Activated CD4-positive, alpha-beta T cell treated with anti-CD3 and anti-CD28 coated beads, Interleukin-2, amount 50 U/mL, for 4 hours (primary cell): ENCODE results near the gene C2CD2.

Source experiments
- DNase-seq, 2 experiments: peaks; one replicate each; pipeline ENCODE4 v3.0.0-alpha.2; 2020

The C2CD2 gene

DNA sequence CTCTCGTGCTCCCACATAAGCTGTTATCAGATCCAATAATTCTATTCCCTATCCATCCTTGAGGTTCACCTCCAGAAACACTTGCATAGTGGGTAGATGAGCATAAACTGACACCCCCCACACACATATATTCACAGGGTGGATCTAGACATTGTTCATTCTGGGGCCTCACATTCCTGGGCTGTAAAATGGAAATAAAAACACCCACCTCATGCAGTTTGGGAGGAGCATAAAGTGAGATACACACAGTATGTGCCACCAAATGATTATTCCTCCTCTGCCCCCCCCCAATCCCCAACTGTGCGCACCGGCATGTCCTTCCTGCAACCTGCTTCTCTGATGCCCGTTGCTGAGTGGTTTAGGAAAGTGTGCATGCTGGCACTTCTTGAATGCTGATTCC is 92.6 kb downstream of the C2CD2 start:
- DNase-seq: no peak

DNA sequence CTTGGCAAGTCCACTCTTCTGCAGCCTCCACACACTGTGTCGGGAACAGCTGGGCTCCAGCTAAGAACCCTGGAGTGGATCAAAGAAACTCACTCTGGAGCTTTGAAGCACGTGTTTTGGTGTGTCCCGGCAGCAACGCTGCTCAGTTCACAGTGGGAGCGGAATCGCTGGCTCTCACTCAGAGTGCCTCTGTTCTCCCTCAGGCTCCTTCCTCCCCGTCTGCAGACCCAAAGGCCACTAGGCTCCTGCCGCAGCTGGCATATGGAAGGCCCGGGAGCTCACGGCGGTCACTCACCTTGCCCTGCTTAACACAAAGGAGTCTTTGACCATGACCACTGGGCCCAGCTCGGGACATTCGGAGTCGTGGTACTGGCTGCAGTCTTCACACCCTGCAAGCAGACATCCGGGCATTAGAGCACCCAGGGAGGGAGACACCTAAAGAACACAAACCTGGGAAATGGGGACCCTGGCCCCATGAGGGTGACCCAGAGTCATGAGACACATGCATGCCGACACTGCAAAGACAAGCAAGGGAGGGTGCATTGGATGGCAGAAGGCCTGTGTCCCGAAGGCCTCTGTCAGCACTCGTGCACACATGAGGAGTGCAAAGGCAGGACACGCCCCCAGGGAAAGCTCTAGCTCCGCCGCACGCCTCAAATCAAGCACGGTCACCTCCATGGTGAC is 94.4 kb downstream of the C2CD2 start:
- DNase-seq: no peak

DNA sequence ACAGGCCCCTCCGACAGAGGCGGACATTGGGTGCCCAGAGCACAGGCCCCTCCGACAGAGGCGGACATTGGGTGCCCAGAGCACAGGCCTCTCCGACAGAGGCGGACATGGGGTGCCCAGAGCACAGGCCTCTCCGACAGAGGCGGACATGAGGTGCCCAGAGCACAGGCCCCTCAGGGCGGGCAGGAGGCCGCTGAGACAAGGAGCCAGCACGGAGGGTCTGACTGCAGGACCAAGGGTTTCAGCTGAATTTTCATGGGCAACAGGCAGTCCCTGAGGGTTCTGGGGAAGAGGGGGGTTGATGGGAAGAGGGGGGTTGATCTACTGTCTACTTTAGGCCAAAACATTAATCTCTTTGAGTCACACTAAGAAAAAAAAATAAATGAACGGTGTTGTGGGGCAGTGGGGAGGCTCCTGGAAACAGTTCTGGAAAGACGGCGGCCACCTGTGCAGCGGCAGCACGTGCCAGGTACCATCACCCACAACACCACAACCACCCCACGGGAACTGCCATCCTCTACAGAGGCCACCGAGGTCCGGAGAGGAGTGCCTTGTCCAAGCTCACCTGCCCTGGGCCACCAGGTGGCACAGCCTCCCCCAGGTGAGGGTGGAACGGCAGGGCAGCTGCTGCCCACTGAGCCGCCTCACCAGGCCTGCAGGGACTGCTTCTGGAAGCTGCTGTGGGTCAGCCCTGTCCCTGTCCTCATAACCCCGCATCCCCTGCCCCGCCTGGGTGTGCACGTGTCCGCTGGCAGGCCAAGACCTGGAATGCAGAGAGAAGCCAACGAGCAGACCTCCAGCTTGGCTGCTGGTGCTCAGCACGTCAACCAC is 95.1 kb downstream of the C2CD2 start:
- no peak for DNase-seq

DNA sequence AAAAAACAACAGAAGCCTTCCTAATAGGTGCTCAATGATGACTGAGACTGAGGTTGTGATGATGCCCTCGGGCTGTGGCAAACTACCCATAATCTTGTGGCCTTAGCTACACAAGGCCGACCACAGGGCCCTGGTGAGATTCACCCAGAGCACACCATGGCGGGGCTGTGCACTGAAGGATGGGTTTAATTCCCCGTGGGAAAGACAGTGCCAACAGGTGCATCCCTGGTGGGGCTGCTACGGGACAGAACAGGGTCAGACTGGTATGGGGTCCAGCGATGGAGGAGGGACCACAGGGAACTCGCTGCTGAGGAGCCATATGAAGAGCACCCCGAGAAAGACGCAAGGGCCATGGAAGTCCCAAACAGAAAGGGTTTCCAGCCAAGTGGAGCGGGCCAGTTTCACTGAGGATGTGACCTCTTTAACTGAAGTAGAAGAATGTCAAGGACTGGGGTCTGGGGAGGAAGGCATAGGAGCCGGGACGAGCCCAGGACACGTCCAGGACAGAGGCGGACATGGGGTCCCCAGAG is 96.0 kb downstream of the C2CD2 start:
- DNase-seq: no peak

DNA sequence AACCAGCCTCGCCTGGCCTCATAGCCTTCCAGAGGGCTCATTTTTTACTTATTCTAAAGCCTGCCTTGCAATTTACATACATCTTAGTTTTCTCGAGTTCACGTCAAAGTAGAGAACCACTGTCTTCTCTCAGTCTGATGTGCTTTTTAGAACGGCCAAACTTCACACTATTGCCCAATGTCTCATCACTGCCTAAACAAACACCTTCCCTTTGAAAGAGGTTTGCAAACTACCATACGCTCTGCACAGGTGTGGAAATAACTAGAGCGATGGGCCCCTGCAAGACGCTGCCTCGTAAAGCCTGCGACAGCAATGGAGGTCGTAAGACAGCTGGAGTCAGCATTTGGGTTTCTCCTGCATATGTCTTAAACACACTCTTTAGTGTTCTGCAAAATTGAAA is 97.2 kb downstream of the C2CD2 start:
- DNase-seq: no peak

DNA sequence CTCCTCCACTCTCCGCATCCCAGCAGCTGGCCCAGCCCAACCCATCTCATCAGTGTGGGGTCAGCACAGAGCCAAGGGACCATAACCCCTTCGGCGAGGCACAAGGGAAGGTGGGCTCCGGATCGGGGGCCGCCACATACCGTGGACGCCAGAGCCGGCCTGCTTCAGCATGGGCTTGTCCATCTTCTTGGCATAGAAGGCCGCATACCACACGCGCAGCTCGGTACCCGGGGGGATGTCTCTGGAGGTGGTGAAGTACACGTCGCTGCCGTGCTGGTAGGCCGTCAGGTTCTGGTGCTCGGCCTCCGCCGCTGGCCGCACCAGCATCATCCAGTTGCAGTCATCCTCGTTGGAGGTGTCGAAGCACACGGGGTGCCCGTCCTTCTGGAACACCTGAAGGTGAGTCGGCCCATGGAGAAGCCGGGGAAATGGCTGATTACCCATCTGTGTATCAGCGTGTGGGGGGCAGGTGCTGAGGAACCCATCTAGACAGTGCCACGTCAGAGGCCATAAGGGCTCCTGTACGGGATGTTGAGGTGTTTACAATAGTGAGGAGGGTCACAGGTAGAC is 99.3 kb downstream of the C2CD2 start:
- no peak for DNase-seq

DNA sequence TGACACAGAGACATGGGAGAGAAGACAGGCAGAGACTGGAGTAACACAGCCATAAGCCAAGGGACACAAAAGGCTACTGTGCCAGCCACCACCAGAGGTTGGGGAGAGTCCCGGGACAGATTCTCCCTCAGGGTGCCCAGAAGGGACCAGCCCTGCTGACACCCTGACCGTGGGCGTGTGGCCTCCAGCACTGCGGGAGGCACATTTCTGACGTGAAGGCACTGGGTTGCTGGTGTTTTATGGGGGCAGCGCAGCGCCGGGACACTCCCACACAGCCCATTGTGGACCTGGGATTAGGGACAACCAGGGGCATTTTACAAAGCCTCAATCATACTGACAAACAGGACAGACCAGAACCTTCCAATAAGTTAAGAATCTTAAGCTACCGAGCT is 100.9 kb downstream of the C2CD2 start:
- DNase-seq: no peak

DNA sequence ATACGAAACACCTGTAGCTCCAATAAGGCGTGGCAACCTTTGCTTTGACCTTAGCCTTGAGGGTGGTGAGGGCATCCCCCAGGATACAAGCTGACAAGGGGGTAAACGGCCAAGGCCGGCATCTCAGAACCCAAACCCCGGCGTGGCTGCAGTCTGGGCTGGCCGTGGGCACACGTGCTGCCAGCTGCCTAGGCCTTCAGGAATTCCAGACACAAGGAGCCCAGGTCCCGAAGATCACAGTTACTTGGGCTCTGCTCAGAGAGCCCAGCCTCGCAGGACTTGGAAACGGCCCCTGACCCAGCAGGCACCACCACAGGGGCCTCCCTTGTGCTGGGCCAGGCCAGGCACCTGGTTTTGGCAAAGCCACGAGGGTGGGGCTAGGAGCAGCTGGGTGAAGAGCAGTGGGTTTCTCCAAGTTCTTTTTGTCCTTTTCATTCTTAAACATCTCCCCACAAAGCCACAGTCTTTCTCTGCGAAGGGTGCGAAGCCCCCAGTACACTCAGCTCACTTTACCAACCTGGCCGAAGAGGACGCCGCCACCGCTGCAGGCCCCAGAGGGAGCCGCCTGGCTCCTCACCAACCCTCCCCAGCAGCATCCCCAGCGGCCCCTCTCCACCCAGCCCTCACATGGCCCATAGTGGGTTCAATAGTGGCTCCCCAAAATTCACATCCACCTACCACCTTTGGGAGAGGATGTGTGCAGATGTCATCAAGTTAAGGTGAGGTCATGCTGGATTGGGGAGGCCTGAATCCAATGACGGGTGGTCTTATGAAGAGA is 101.5 kb downstream of the C2CD2 start:
- DNase-seq: no peak

DNA sequence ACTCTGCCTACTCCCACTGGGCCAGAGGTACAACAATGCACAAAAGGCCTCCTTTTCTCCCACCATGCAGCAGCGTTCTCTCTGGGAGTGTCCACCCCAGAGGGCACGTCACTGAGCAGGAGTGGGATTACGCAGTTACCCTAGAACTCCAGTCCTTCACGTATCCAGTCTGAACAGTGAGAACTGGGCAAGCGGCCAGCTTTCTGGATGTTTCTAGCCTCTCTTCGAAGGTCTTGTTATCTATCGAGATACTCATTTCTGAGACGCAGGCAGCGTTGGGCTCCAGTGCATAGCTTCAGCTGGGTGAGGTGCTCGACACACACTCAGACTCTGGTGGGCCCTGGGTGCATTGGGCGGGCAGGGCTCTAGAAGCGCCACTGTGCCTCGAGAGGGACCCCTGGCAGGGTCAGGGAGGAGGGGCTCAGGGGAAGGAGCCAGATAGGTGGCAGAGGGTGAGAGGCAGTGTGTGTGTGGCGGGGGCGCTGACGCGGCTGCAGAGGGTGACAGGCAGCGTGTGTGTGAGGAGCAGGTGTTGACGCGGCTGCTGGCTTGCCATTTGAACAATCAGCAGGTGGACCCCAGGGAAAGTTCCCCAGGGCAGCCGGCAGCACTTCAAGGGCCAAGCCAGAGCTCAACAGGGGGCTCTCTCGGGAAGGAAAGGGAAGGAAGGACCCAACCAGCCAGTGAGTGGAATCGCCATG is 102.6 kb downstream of the C2CD2 start:
- no peak for DNase-seq

DNA sequence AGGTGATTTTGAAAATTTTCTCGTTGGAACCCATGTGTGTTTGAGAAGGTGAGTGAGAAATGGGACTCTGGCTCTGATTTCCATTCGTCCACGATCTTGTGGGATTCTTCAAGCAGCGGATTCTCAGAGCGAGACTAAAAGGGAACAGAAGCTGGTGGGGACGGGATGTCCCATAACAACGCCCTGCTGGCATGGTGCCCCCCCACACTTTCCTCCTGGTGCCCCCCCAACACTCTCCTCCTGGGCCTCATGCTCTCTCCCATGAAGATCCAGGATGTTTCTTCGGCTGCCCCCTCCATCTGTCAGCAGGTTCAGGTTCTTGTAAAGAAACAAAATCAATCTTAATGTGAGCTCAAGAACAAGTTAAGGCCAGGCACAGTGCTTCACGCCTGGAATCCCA is 103.7 kb downstream of the C2CD2 start:
- DNase-seq: no peak

DNA sequence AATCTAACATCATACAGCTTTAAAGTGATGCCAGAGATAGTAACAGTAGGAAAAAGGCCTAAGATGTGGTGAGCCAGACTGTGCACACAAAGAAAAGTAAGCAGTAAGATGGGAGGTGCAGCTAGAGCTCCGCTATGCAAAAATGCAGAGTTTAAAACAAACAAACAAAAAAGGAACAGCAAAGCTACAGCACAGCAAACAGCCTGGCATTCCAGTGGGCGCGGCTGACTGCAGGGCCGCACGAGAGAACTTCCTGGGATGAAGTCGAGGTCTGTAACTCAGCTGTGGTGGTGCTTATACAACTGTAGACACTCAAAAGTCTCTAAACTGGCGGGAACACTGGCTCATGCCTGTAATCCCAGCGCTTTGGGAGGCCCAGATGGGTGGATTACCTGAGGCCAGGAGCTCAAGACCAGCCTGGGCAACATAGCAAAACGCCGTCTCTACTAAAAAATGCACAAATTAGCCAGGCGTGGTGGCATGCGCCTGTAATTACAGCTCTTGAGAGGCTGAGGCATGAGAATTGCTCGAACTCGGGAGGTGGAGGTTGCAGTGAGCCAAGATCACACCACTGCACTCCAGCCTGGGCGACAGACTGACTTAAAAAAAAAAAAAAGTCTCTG is 104.7 kb downstream of the C2CD2 start:
- DNase-seq: no peak

DNA sequence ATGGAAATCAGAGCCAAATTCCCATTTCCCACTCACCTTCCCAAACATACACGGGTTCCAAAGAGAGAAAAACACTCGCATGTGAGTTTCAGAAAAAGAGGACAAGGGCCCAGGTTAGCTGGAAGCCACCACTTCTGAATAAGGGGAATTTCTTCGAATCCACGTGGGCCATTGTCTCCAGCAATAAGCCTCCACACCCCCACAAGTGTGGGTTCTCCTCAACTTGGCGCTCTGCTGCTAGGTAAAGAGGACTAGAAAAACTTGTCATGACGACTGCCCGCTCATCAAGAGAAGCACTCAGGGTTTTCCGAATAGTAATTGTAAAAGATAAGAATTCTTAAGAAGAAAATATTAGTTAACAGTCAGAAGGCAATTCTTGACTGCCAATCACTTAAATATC is 105.3 kb downstream of the C2CD2 start:
- no peak for DNase-seq

DNA sequence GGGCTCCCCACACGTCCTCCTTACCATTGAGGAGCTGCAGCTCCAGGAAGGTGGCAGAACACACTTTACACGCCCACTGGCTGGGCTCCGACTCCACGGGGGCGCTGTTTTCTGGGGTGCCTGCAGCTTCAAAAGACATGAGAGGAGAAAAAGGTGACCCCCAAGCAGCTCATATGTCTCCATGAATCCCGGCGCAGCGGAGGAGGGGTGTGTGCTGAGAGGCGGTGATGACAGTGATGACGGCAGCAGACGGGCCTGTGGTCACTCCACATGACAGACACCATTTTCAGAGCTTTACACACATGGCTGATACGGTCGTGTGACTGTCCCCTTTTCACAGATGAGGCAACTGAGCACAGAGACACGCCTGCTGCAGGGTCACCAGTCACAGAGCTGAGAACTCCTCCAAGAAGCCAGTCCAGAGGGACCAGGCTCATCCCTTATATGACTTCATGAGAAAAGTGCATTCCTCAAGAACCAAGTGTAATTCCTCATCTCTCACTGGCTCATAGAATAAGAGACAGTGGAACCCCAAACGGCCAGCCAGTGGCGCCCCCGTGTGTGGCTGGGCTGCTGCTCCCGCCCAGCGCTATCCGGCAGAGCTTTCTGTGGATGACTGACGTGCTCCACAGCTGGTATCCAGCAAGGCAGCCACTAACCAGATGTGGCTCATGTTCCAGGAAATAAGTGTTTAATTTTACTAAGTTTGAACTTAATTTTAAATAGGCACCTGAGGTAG is 106.6 kb downstream of the C2CD2 start:
- no peak for DNase-seq

DNA sequence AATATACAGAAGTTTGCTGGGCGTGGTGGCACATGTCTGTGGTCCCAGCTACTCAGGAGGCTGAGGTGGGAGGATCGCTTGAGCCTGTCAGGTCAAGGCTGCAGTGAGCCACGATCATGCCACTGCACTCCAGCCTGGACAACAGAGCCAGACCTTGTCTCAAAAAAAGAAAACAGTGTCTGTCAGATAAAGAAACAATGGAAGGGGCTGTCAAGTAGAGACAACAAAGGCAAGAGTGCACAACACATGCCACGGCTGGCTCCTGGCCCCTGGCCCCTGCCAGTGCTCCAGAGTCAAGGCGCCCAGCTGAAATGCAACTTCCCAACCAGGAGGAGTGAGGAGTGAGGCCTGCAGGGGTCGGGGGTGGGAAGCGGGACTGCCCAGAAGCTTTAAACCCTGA is 107.3 kb downstream of the C2CD2 start:
- DNase-seq: no peak

DNA sequence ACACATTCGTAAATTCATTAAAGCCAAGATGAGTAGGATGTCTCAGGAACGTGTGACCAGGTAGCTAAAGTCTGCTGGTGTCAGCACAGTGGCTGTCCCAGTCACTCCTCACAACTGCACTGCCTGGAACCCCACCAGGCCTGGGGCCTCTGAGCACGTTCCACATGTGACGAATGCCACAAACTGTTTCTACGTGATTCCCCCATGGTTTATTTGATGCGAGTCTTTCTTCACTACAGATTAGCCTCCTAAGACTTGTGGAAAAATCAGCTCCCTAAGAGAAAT is 107.8 kb downstream of the C2CD2 start:
- no peak for DNase-seq

DNA sequence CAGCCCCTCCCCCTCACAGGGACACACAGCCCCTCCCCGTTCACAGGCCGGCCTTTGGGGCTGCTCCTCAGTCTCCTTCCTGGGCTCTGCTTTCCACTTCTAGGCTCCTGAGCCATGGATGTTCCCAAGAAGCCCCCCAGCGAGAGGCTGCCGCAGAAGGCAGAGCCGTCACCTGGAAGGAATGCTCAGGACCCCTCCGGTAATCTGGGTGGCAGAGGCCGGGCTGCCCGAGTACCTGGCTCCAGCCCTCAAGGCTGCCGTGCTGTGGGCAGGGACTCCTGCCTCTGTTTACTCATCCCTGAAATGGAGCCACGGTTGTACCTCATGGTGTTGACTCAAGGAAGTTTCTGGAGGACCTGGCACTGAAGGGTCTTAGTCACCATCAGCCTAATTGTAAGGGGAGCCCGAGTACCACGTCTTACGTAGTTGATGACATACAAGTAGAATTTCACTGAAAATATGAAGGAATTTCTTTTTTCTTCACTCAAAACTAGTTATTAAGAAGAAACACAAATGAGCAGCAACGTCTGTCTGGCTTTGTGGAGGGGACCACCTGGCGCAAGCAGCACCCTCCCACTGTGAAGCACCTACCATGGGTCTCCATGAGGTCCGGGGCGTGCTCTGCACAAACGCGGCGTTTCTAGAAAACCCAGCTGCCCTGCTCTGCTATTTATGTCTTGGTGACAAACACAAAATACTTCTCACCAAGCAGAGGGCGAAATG is 108.3 kb downstream of the C2CD2 start:
- DNase-seq: no peak

DNA sequence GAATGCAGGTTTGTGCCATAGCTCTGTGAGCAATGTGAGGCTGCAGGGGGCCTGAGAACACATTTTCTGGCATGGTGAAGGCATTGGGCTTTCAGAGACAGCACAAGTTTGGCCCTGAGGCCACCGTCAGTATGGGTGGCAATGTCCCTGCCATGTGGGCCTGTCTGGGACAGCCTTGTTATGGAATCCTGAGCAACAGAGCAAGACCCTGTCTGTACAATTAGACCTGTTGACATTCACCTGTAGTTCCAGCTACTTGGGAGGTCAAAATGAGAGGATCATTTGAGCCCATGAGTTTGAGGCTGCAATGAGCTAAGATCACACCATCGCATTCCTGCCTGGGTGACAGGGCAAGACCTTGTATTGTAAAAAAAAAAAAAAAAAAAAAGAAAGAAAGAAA is 110.2 kb downstream of the C2CD2 start:
- no peak for DNase-seq

DNA sequence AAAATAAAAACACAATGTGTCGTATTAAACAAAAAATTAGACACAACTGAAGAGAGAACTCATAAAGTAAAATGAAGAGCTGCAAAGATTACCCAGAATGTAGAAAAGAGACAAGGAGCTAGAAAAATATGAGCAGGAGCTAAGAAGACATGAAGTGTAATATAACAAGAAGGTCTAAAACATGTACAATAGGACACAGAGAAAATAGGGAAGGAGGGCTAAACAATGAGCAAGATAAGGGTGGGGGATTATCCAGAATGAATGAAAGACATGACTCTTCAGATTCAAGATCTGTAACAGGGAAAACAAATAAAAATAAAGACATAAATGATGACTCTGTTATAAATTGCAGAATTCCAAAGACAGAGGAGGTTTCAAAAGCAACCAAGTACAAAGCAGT is 112.9 kb downstream of the C2CD2 start:
- no peak for DNase-seq

DNA sequence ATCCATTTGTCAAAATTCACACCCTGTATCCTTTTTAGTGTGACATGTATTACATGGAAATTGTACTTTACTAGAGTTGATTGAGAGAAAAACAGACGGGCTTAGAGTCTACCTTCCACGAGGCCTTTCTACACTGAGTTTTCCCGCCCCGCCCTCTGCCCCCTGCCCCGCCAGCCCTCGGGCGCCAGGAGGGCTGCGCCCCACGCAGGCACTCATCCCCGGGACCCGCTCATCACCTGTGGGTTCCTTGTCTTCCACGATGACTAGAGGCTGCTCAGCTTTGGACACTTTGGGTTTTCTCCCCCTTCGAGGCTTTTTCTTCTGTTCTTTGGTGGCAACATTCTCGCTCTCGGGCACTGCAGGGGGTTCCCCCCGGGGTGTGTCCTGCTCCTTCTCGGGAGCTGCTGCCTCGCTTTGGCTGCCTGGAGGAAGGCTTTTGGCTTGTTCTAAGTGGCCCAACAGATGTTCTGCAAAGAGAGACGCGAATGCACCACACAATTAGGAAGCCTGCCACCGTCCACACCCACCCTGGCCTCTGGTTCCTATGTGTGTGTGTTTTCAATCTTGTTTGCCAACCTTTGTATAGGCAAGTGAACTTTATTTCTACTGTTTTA is 114.3 kb downstream of the C2CD2 start:
- DNase-seq: no peak

DNA sequence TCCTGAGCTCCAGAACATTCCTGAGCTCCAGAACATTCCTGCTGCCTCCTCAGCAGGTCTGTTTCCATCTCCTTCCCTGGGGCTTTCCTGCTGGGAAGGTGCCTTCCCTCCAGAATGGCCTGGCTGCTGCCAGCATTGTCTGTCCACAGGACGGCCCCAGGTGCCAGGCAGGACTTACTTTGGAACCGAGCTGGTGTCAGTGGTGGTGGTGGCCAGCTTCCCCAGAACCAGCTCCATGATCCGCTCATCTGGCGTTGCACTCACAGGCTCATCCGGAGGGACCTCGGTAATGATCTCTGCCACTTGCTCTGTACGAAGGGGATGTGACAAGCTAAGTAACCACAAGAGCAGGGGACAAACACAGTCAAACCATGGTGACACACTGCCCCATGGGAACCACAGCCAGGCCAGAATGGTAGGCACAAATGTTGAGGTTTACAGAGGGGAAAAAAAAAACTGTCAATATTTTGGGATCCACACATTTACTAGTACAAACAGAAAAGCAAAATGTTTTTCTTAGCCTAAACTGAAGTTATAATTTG is 116.0 kb downstream of the C2CD2 start:
- DNase-seq: no peak
